WTC11 (cell line): ENCODE measurements around the gene CYP19A1. TPM values are rescaled to one million over a fixed set of nuclear protein-coding genes. Genes with fewer than 3 reads are reported as not detected.

Source experiments
- ATAC-seq: fragments of 200-7000 bp; cut with Tn5 transposase; 2 replicates; pipeline ENCODE4 v1.10.0; 2021; ENCODE audit warnings: mild to moderate bottlenecking, moderate library complexity
- CTCF ChIA-PET: fragments of 300-600 bp; sonication (Branson Sonifier 250); formaldehyde crosslinking; loops from one replicate; lab custom pipeline; 2021; ENCODE audit warnings: antibody characterized with exemption; lab: Charles Lee
- POLR2A ChIA-PET: fragments of 350-600 bp; sonication (Branson Sonifier 250); formaldehyde crosslinking; loops from one replicate; lab custom pipeline; 2021; ENCODE audit warnings: antibody characterized with exemption; lab: Charles Lee
- DNase-seq: peaks from one replicate; pipeline ENCODE4 v3.0.0; 2021; ENCODE audit warnings: low spot score
- H3K27ac Mint-ChIP-seq: 2 replicates; pipeline ENCODE4 v1.8.0; 2021; ENCODE audit warnings: mixed read lengths
- H3K27me3 Mint-ChIP-seq: 2 replicates; pipeline ENCODE4 v1.8.0; 2021; ENCODE audit warnings: low read depth, mild to moderate bottlenecking, moderate library complexity, mixed read lengths
- H3K36me3 Mint-ChIP-seq: 2 replicates; pipeline ENCODE4 v1.8.0; 2021; ENCODE audit warnings: mixed read lengths
- H3K4me1 Mint-ChIP-seq: 2 replicates; pipeline ENCODE4 v1.8.0; 2022; ENCODE audit warnings: mixed read lengths
- H3K4me3 Mint-ChIP-seq: 2 replicates; pipeline ENCODE4 v1.8.0; 2021; ENCODE audit warnings: mild to moderate bottlenecking, moderate library complexity, mixed read lengths
- H3K9me3 Mint-ChIP-seq: 2 replicates; pipeline ENCODE4 v1.8.0; 2021; ENCODE audit warnings: mixed read lengths
- ATF2 ChIP-seq: sonication (generic); formaldehyde crosslinking; IDR thresholded peaks from 2 replicates; pipeline ENCODE4 v1.8.1; 2022; ENCODE audit warnings: low read depth, missing genetic modification reagents, borderline replicate concordance
- ATF3 ChIP-seq: sonication (generic); formaldehyde crosslinking; conservative IDR thresholded peaks from 2 replicates; pipeline ENCODE4 v1.8.1; 2022; ENCODE audit warnings: mild to moderate bottlenecking, missing genetic modification reagents
- CBFB ChIP-seq: sonication (generic); formaldehyde crosslinking; IDR thresholded peaks from 2 replicates; pipeline ENCODE4 v1.8.1; 2022; ENCODE audit warnings: mild to moderate bottlenecking, low read depth, missing genetic modification reagents
- CDX4 ChIP-seq: fragments of 250-450 bp; sonication (Bioruptor Pico); IDR thresholded peaks from 2 replicates; pipeline ENCODE4 v1.9.0; 2021; ENCODE audit warnings: moderate library complexity, mild to moderate bottlenecking, inconsistent platforms, borderline replicate concordance
- CREB1 ChIP-seq: sonication (generic); formaldehyde crosslinking; IDR thresholded peaks from 2 replicates; pipeline ENCODE4 v1.8.0; 2023; ENCODE audit warnings: mild to moderate bottlenecking, missing genetic modification reagents
- CTCF ChIP-seq: fragments of 200-600 bp; IDR thresholded peaks from 2 replicates; pipeline ENCODE4 v1.8.0; 2022; ENCODE audit warnings: antibody characterized with exemption
- E2F1 ChIP-seq: sonication (generic); formaldehyde crosslinking; IDR thresholded peaks from 2 replicates; pipeline ENCODE4 v1.8.0; 2022; ENCODE audit warnings: mild to moderate bottlenecking, missing genetic modification reagents
- E2F5 ChIP-seq: sonication (generic); formaldehyde crosslinking; IDR thresholded peaks from 2 replicates; pipeline ENCODE4 v1.8.1; 2022; ENCODE audit warnings: mild to moderate bottlenecking, moderate library complexity, missing genetic modification reagents
- EMX1 ChIP-seq: fragments of 250-450 bp; sonication (Bioruptor Pico); IDR thresholded peaks from 2 replicates; pipeline ENCODE4 v1.8.0; 2021; ENCODE audit warnings: mild to moderate bottlenecking
- FOXP4 ChIP-seq: sonication (generic); formaldehyde crosslinking; IDR thresholded peaks from 2 replicates; pipeline ENCODE4 v1.8.0; 2022; ENCODE audit warnings: mild to moderate bottlenecking, missing genetic modification reagents
- HMGA2 ChIP-seq: fragments of 250-450 bp; sonication (Bioruptor Pico); IDR thresholded peaks from 2 replicates; pipeline ENCODE4 v1.4.0; 2021; ENCODE audit warnings: mild to moderate bottlenecking, moderate library complexity
- JUN ChIP-seq: sonication (generic); formaldehyde crosslinking; IDR thresholded peaks from 2 replicates; pipeline ENCODE4 v1.8.0; 2023; ENCODE audit warnings: mild to moderate bottlenecking, missing genetic modification reagents
- NR2C2 ChIP-seq: sonication (generic); formaldehyde crosslinking; IDR thresholded peaks from 2 replicates; pipeline ENCODE4 v1.8.0; 2022; ENCODE audit warnings: mild to moderate bottlenecking, missing genetic modification reagents
- PREB ChIP-seq: sonication (generic); formaldehyde crosslinking; IDR thresholded peaks from 2 replicates; pipeline ENCODE4 v1.8.1; 2022; ENCODE audit warnings: mild to moderate bottlenecking, missing genetic modification reagents, moderate library complexity, borderline replicate concordance
- PRRX2 ChIP-seq: fragments of 250-450 bp; sonication (Bioruptor Pico); IDR thresholded peaks from 2 replicates; pipeline ENCODE4 v1.8.0; 2021; ENCODE audit warnings: mild to moderate bottlenecking
- STAT6 ChIP-seq: sonication (generic); formaldehyde crosslinking; conservative IDR thresholded peaks from 2 replicates; pipeline ENCODE4 v1.8.1; 2023; ENCODE audit warnings: mild to moderate bottlenecking, low read depth, missing genetic modification reagents, moderate library complexity
- USF1 ChIP-seq: sonication (generic); formaldehyde crosslinking; IDR thresholded peaks from 2 replicates; pipeline ENCODE4 v1.8.0; 2022; ENCODE audit warnings: mild to moderate bottlenecking, missing genetic modification reagents
- ZNF121 ChIP-seq: sonication (generic); formaldehyde crosslinking; IDR thresholded peaks from 2 replicates; pipeline ENCODE4 v1.8.0; 2023; ENCODE audit warnings: missing genetic modification reagents
- ZNF219 ChIP-seq: sonication (generic); formaldehyde crosslinking; IDR thresholded peaks from 2 replicates; pipeline ENCODE4 v1.8.0; 2023; ENCODE audit warnings: missing genetic modification reagents, mild to moderate bottlenecking, borderline replicate concordance
- ZNF232 ChIP-seq: sonication (generic); formaldehyde crosslinking; IDR thresholded peaks from 2 replicates; pipeline ENCODE4 v1.8.0; 2022; ENCODE audit warnings: mild to moderate bottlenecking, missing genetic modification reagents
- total RNA-seq: library from RNA; stranded (reverse); gene quantifications from 3 replicates; pipeline ENCODE4 v1.2.3, GENCODE V29; 2021

The CYP19A1 gene
- total RNA-seq, 1 experiment from 2014 or later = not detected

GRCh38 chr15:51183076-51183475 lies 155.3 kb downstream of the CYP19A1 start:
- H3K9me3 Mint-ChIP-seq = peaks cover 8% of the 10 kb centered on the region
- no peaks in the 10 kb centered on the region for H3K36me3 Mint-ChIP-seq
- ChIA-PET CTCF (interaction anchor here (1.8 to 3.7 kb wide), 2 partner anchors 9 to 20 kb away, joined by 7 to 20 read pairs; no protein-coding TSS in a partner anchor), POLR2A (no interaction called here)
- no peaks in the 10 kb centered on the region; the same call in 1 of the 2 replicates for H3K27me3 Mint-ChIP-seq
- DNase-seq (no peak), ATAC-seq (no peak)
- H3K4me3 Mint-ChIP-seq = no peak overlapping the region
- H3K27ac Mint-ChIP-seq = no peak overlapping the region
- no peaks in the 10 kb centered on the region for H3K4me1 Mint-ChIP-seq
- TF ChIP-seq PRRX2 (CRISPR knock-in tag) = no peak
- no peak for TF ChIP-seq HMGA2 (CRISPR knock-in tag)
- TF ChIP-seq CBFB (CRISPR knock-in tag) = no peak
- TF ChIP-seq ZNF219 (CRISPR knock-in tag) = no peak
- no peak for TF ChIP-seq E2F1 (CRISPR knock-in tag)
- no peak for TF ChIP-seq USF1 (CRISPR knock-in tag)
- TF ChIP-seq FOXP4 (CRISPR knock-in tag) = no peak
- TF ChIP-seq JUN (CRISPR knock-in tag) = no peak
- TF ChIP-seq ATF2 (CRISPR knock-in tag) = no peak
- no peak for TF ChIP-seq PREB
- no peak for TF ChIP-seq CDX4 (CRISPR knock-in tag)
- TF ChIP-seq ATF3 (CRISPR knock-in tag) = no peak
- no peak for TF ChIP-seq E2F5 (CRISPR knock-in tag)
- TF ChIP-seq CREB1 (CRISPR knock-in tag) = no peak
- TF ChIP-seq NR2C2 = no peak
- TF ChIP-seq STAT6 = no peak
- TF ChIP-seq CTCF = no peak
- TF ChIP-seq ZNF121 (CRISPR knock-in tag) = no peak
- no peak for TF ChIP-seq EMX1 (CRISPR knock-in tag)
- no peak for TF ChIP-seq ZNF232 (CRISPR knock-in tag)
